DMS153 treated with DMSO at 0.1 percent for 48 hours (cell line): Measurements from ENCODE around the gene ZKSCAN4.

ENCODE experiments used
- DNase-seq: peaks from one replicate; lab custom pipeline; 2025; ENCODE audit not compliant: unreplicated experiment; lab: John Stamatoyannopoulos, UW

ZKSCAN4 gene

GRCh38 chr6:28250747-28251146 lies 1.3 kb downstream of the ZKSCAN4 start:
- no peak for DNase-seq

GRCh38 chr6:28248916-28249315 lies 3.2 kb downstream of the ZKSCAN4 start:
- DNase-seq = no peak

- DNase-seq = no peak
Observed at GRCh38 chr6:28245206-28245941, 6.7 kb downstream of the ZKSCAN4 start.

- DNase-seq = no peak
Observed at GRCh38 chr6:28243946-28244345, 8.1 kb downstream of the ZKSCAN4 start.

GRCh38 chr6:28240471-28240870 lies 11.6 kb downstream of the ZKSCAN4 start:
- DNase-seq = no peak

- DNase-seq = no peak
Observed at GRCh38 chr6:28239636-28240035, 12.4 kb downstream of the ZKSCAN4 start.

GRCh38 chr6:28235912-28236452 lies 16.1 kb downstream of the ZKSCAN4 start:
- DNase-seq = no peak

- DNase-seq = no peak
Observed at GRCh38 chr6:28232785-28233184, 19.3 kb downstream of the ZKSCAN4 start.

GRCh38 chr6:28226460-28226859 lies 25.6 kb downstream of the ZKSCAN4 start:
- DNase-seq = no peak

GRCh38 chr6:28225056-28225834 lies 26.8 kb downstream of the ZKSCAN4 start, which contains the start of gene ZSCAN9:
TSS of gene ZSCAN9 (plus strand) at chr6:28225275. CDS start at chr6:28227085, 1,810 bp downstream.
- DNase-seq = peak; percentile 64

GRCh38 chr6:28224131-28225055 lies 27.7 kb downstream of the ZKSCAN4 start:
- DNase-seq = no peak

GRCh38 chr6:28220257-28221133 lies 31.6 kb downstream of the ZKSCAN4 start:
- DNase-seq = no peak

- DNase-seq = peak; percentile 53
Observed at GRCh38 chr6:28218312-28219248, 33.5 kb downstream of the ZKSCAN4 start.

GRCh38 chr6:28217890-28218289 lies 34.2 kb downstream of the ZKSCAN4 start:
- DNase-seq = no peak

- no peak for DNase-seq
Observed at GRCh38 chr6:28215425-28215824, 36.6 kb downstream of the ZKSCAN4 start.

- no peak for DNase-seq
Observed at GRCh38 chr6:28213213-28213523, 38.9 kb downstream of the ZKSCAN4 start.

GRCh38 chr6:28212510-28213212 lies 39.4 kb downstream of the ZKSCAN4 start:
- peak; percentile 36 for DNase-seq

- no peak for DNase-seq
Observed at GRCh38 chr6:28211840-28212509, 40.1 kb downstream of the ZKSCAN4 start.
